Left kidney (tissue), 8 donors: Measurements from ENCODE around the gene RGPD4. TPM values are rescaled to one million over a fixed set of nuclear protein-coding genes. Genes with fewer than 3 reads are reported as not detected.
"Not testable (repeated sequence)": the region's sequence is repeated elsewhere in the genome, so short reads cannot be mapped to it uniquely, and the experiment has no call there.

Source experiments
- DNase-seq: peaks from one replicate; pipeline ENCODE4 v3.0.0-alpha.2; 2013
- long read RNA-seq, 8 donors: transcript quantifications; one replicate each; lab custom pipeline, GENCODE V29; 2026
- polyA plus RNA-seq: library from polyadenylated mRNA; unstranded; fragments of 120-200 nt; gene quantifications from one replicate; pipeline ENCODE4 v1.2.1, GENCODE V29; 2013; ENCODE audit not compliant: insufficient read length

Gene RGPD4
- polyA plus RNA-seq = 0.03 TPM
- long read RNA-seq, donor 1 = 0 reads
- long read RNA-seq, donor 2 = 0 reads
- long read RNA-seq, donor 3 = 0 reads
- long read RNA-seq, donor 4 = 0 reads
- long read RNA-seq, donor 5 = 0 reads
- long read RNA-seq, donor 6 = 0 reads
- long read RNA-seq, donor 7 = 0 reads
- long read RNA-seq, donor 8 = 0 reads

DNA sequence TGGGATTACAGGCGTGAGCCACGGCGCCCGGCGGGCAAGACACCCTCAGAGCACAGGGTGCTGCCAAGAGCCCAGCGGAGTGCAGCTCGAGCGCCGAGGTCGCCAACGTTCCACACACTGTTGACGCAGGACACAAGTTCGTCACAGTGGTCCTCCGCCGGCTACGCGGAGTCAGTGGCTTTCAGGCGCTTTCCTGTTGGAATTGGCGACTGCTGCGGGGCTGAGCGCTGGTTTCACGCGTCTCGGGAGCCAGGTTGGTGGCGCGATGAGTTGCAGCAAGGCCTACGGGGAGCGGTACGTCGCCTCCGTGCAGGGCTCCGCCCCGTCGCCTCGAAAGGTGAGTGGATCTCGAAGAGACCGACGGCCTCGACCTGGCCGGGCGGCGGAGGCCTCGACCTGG, at the start of gene RGPD4:
Gene RGPD4 (plus strand): TSS at position 144 of the 400 bp plus-strand sequence. CDS start 122 bp downstream, at position 266.
- not testable (repeated sequence) for DNase-seq

DNA sequence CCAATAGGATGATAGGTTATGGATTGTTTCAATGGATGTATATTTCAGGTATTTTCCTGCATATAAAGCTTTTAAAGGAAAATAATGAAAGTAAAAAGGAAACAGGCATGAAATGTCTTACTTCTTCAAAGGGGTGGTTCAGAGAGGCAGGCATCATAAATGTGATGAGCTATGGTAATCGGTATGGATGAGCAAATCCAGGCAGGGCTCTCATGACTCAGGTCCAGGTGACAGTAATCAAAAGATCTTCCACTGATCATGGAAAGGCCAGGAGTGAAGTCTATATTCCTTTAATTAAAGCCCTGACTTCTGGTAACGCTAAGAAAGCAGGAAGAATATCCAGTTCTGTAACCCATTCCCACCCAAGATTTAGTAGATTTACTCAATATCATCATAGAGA, 48.7 kb upstream of the RGPD4 start:
- no peak for DNase-seq

DNA sequence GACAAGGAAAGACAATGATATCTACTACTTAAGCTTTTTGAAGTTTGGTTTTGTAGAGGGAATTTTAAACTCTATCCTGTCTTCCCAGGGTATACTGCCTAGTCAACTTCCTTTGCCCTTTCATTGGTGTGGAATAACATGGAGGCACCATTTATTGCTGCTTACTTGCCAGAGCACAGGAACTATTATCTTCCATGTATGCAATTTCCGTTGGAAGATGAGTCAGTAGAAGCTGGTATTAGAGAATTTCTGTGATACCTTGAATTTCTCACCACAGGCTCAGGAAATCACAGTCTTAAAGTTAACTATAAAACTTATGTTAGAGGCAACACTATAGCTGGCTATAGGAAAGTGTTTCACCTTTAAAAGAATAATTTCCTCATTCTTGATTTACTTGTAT, 40.9 kb upstream of the RGPD4 start:
- no peak for DNase-seq

DNA sequence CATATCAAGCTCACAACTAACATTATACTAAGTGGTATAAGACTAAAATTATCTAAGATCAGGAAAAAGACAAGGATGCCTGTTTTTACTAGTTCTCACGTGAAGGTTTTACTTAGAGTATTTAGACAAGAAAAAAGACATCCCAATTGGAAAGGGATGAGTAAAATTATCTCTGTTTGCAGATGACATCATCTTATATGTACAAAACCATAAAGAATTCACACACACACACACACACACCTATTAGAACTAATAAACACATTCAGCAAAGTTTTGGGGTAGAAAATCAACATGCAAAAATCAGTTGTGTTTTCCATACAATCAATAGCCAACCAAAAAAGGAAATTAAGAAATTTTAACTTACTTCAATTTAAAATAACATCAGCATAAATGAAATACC, 35.9 kb upstream of the RGPD4 start:
- no peak for DNase-seq

DNA sequence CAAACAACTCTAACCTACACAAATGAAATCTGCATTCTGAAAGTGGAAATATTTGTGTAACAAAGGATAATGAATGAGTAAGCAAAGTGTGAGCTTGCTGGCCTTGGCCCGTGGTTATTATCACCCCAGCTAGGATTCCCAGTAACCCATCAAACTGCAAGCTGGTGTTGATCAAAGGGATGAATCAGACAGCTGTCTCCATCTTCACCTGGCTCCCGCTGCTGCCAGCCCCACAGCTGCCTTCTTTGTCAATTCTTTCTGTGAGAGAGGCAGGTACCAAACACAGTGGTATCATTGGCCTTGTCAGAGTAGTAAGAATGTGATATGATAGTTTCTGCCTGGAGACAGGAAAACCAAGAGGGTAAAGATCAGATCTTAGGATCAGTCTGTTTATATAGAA, 25.2 kb upstream of the RGPD4 start:
- DNase-seq = no peak

DNA sequence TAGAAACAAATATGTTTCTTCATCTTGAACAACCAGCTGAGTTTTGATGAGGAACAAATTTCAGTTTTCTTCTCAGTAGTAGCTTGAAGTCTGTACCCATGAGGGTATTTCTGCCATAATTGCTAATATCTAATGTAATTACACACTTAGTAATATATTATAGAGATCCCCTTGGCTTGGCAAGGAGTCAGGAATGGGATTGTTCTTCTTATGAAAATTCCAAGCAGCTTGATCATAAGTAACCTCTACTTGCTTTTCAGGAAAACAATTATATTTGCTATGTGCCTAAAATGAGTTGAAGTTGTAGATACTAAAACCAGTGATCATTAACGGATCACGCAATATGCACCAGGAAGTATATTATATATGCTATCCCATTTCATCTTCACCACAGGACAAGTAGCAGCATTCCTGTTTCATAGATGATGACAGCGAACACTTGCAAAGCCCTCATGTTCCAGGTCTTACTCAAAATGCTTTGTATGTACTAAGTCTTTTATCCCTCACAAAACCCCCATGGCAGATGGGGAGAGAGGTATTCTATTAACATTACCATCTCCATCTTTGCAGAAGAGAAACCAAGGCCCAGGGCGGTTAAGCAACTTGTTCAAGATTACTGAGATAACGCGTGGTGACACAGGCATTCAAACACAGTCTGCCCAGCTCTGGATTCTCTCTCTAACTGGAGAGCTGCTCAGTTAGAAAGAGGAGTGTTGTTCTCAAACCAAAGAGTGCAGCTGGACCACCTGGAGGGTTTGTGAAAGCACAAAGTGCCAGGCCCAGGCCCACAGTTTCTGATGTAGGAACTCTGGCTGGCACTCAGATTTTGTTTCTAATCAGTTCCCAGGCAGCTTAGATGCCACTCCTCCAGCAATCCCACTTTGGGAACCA, 21.8 kb upstream of the RGPD4 start:
- no peak for DNase-seq

DNA sequence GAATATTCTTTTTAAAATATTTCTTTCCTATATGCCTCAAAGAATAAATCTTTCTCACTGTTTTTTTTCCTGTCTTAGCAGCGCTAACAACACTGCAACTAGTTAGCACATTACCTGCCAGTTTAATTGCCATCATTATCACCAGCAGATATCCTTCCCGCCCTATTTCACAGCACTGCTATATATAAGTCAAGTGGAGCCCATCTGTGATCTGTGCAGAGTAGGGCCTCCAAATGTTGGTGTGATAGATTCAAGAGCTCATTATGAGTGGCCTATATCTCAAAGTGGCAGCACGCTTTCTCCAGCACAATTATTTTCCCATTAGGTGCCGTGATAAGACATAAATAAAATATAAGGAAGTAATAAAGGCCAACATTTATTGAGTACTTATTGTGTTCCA, 19.8 kb upstream of the RGPD4 start:
- no peak for DNase-seq

DNA sequence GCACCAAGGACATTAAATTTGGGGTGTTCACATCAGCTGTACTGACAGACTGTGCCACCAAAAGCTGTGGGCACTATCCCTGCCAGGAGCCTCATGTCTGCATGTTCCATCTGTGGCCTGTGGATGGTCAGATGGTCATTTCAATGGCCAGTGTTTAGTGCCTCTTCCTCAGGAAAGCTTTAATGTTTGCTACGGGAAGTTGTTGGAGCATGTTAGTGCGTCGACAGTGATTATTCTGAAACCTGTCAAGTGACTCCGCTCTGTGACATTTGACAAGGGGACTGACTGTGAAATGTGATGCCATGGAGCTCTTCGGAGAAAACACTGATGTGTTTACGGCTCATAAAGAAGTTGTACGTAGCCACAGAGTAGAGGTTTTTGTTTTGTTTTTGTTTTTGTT, 18.7 kb upstream of the RGPD4 start:
- no peak for DNase-seq

DNA sequence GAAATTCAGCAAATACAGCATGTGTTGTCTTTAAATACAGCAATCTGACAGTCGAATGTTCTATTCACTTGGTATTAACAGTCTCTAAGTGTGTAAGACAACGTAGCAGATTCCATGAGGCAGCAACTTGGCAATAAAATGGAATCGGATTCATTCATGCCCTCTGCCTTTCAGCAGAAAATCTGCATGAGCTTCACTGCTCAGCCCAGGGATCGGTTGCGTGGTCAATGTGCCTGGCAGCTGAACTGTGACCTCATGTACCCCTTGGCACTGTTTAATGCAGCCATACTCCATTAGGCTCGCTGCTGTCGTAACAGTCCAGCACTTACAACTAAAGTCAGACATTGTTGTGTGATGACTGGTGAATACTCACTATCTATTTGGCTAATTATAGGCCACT, 17.7 kb upstream of the RGPD4 start:
- no peak for DNase-seq

DNA sequence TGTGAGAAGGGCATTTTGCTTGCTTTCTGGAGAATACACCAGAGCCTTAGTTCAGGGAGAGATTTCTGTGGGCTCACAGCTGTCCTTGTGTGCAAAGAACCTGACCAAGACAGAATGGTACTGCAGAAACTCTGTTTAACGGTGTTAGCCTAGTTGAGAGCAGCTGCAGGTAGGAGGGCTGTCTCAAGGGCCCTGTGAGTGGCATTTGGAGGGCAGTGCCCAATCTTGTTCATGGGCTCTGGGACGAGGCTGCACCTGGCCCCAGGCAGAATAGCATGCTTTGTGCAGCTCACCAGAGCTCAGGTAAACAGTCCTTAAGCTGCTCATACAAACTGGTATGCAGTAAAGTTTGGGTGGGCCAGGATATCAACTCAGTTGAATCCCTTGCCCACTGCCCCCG, 16.9 kb upstream of the RGPD4 start:
- no peak for DNase-seq

DNA sequence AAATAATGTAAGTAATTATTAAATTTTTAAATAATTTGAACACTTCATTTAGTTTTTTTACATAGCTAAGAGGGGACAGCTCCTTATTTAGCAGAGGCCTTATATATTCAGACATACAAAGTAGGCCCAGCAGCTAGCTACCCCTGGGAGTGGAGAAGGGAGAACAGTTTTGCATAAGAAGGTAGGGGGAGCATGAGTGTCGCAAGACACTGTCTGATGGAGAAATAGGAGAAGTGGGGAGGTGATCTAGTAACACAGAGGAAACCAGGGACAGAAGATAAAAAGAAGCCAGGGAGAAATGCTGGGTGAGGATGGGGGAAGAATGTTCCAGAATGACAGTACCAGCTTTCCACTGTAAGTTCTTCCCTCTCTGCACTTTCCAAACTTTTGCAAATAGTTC, 16.0 kb upstream of the RGPD4 start:
- DNase-seq = no peak

DNA sequence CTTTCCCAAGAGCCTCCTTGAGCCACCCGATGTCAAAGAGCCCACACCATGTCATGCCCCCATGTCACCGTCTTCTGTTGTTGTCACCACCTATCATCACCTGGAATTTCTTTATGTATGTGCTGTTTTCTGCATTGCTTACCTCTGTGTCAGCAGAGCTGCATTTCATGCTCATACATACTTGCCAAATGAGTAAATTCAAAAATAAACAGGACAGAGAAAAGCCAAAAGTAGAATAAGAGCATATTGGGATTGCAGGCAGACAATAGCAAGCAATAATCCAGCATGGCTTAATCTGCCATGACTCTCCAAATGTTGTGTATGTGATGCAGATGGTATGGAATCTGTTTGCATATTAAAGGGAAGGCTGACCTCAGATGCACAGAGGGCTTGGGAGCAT, 15.3 kb upstream of the RGPD4 start:
- no peak for DNase-seq

DNA sequence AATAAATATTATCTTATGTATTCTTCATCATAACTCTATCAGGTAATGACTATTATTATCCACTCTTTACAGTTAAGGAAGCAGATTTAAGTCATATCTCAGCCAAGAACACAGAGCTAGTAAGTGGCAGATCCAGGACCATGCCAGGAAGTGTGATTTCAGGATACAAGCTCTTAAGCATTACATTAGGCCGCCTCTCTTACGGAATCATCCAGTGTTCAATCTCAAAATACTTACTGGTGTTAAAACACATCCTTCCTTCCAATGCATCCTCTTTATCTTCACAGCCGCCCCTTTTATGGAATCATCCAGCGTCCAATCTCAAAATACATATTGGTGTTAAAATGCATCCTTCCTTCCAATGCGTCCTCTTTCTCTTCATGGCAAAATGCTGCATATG, 14.7 kb upstream of the RGPD4 start:
- no peak for DNase-seq

DNA sequence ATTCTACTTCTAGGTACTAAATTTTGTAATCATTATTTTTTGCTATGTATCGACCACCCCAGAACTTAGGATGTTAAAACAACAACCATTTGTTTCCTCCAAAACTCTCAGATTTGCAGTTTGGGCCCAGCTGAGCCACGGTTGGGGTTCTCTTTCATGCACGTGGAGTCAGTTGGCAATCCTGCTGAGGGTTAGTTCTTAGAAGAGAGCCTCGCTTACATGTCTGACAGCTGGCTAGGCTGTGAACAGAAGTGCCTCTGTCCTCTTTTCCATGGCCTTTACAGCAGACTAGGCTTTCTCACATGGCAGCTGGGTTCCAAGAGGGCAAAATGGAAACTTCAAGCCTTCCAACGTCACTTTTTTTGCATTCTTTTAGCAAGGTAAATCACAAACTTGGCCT, 9.3 kb upstream of the RGPD4 start:
- no peak for DNase-seq

DNA sequence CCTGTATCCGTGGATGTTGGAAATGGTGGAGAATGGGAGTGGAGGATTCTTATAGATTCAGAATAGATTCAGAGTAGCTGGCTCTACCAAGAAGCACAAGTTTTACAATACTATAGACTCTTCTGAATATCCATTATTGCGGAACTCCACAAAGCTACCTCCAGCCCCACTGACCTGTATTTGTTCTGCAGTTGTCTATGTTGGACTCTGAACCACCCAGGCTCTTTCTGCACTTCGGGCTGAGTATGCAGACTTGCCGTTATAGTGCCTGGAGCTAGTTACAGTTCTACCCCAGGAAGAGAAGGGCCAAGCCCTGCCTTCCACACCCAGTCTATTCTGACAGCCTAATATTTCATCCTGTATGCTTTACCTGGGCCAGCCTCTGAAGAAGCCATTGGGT, 4.4 kb upstream of the RGPD4 start:
- no peak for DNase-seq

DNA sequence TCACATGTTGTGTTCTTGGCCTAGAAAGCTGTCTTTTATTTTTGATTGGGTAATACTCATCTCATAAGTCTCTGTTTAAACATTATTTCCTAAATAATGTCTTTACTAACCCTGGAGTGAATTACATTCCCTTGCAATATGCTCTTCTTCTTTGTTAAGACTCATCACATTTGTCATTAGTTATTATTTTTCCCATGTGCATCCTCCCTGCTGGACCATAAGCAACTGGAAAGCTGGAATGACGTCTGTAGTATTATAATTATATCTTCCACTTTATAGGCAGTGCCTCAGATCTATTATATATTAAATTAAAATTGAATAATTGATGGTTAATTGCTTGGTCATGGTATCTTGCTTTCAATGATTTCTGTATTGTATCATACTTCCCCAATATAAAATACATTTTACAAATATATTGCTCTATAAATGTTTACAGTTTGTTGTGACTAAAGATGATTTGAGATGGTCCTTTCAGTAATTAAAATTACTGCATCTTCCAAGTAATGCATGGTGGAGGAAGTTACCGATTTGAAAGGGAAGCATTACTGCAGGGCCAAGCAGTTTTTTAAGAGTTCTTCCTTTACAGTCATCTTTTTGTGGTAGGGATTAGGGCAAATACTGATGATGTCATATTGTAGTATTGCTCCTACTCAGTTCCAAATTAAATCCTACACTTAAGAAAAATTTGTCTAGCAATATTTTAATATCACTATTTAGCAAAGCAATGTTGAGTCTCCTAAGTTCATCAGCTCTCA, 2.1 kb upstream of the RGPD4 start:
- DNase-seq = no peak

DNA sequence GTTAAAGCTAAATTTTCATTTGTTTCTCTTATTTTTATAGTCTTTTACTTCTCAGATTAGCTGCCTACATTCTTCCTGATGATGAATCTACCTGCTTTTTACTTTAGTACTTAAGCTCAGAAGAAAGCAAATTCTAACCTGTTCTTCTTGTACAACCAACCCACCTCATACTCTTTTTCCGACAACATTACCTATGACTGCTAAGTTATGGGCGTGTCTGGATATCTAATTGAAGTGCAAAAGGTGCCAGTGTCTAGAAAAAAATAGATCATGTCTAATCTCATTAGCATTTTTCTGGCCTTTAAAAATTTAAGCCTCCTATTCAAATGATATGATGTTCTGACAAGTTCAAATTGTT, 1.5 kb upstream of the RGPD4 start:
- no peak for DNase-seq

DNA sequence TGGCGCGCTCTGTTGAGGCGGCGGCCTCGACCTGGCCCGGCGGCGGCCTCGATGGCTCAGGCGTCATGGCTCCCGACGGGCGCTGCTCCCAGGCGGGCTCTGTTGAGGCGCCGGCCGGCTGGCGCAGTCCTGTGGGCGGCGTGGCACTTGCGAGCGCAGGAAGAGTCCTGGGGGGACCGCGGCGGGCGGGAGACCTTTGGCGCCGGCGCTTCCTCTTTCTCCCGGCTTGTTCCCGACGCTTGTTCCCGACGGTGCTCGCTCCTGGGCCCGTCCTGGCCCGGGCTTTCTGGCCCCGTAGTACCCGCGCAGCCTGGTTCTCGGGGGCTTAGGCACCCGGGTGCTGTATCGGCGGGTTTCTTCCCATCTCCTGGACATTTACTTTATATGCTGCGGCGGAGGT, 2.8 kb downstream of the RGPD4 start:
- not testable (repeated sequence) for DNase-seq

DNA sequence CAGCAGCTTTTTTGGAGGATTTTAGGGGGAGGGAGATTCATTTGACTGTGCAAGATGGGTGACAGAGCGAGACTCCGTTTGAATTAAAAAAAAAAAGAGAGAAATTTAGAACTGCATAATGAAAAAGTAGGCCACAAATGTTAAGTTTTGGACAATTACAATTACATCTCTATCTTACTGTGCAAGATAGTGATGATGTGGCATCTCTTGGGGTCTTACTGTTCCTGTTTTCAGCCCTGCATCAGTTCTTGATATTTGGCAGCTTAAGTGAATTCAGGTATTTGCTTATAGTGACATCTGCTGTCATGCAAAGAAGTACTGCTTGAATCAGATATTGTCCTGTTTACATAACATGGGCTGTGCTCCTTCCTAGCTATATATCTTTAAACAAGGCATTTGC, 6.5 kb downstream of the RGPD4 start:
- not testable (repeated sequence) for DNase-seq

DNA sequence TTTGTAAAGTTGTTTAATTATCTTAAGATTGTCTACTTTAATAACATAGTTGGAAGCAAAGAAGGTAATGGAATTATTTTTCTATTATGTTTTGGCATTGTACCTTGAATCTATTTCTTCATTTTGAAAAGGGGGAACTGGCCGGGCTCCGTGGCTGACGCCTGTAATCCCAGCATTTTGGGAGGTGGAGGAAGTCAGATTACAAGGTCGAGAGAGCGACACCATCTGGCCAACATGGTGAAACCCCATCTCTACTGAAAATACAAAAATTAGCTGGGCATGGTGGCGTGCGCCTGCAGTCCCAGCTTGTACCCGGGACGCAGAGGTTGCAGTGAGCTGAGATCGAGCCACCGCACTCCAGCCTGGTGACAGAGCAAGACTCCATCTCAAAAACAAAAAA, 6.9 kb downstream of the RGPD4 start:
- DNase-seq = not testable (repeated sequence)

DNA sequence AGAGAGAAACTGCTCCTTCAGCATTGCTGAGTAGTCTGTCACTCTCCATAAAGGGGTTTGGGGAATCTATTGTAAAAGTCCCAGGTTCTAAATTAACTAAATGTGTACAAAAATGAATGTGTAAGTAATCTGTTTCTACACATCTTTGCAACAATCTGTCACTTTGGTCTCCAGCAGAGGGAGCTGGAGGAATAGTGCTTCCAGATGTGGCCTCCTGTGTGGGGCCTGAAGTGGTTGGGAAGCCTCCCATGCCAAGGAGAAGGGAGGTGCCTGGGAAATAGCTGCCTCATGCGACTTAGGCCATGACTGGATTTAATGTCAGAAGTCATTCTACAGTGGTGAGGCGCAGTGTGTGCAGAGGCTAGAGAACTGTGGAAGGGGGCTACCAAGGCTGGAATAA, 89.4 kb downstream of the RGPD4 start:
- not testable (repeated sequence) for DNase-seq

DNA sequence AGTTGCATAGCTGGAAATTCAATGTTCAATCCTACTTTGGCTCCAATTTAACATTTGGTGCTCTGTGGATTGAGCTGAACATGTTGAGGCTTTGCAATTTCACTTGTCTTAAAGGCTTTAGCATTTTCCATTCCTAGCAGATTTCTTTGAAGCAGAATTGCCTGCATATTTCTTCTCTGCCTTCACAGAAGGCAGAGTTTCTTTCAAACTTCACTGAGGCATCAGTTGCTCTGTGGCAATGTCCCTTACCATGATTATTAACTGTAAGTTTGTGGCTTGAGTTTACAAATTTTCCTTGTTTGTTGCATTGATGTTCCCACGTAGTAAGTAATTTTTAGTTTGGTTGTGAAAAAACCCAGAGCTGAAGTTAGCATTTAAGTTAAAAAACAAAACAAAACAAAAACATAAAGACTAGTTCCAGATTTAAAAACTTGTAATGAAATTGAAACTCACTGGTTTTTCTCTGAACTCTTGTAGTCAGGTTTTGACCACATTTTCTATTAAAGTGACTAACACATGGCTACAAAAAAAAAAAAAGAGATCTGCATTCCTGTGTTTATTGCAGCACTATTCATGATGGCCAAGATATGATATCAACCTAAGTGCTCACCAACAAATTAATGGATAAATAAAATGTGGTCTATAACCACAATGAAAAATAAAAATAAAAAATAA, 90.1 kb downstream of the RGPD4 start:
- DNase-seq = not testable (repeated sequence)
